ENCODE data around the gene AKAP10. TPM values are rescaled to one million over a fixed set of nuclear protein-coding genes. Genes with fewer than 3 reads are reported as not detected.
A peak's percentile ranks its signal among the peaks of the same experiment; 100 is the strongest.

The AKAP10 gene
- total and polyA plus RNA-seq, 9 donors: 13.9 to 40.3 (median 28.9) TPM

DNA sequence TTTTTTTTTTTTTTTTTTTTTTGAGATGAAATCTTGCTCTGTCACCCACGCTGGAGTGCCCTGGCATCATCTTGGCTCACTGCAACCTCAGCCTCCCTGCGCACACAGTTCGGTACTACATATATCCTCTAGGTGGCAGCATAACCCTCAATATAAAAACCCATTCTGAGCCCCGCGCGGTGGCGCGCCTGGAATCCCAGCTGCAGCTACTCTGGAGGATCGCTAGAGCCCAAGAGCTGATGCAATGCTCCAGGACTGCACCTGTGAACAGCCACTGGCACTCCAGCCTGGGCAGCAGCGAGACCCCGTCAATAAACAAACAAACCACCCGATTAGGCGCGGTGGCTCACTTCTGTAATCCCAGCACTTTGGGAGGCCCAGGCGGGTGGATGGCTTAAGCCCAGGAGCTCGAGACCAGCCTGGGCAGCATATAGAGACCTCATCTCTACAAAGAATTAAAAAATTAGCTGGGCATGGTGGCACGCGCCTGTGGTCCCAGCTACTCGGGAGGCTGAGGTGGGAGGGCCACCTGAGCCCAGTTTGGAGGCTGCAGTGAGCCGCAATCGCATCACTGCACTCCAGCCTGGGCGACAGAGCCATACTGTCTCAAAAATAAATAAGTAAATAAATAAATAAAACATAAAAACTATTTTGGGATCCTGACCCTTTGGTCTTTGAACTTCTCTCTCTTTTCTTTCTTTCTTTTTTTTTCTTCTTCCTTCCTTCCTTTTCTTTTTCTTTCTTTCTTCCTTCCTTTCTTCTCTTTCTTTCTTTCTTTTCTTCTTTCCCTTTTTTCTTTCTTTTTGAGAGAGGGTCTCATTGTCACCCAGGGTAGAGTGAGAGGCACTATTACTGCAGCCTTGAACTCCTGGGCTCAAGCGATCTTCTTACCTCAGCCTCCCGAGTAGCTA, 15.4 kb upstream of the AKAP10 start:
- H3K27ac ChIP-seq: no peak overlapping the region
- H3K9me3 ChIP-seq: no peaks in the 10 kb centered on the region
- no peak overlapping the region for H3K4me3 ChIP-seq
- intact Hi-C loops (cut with DNase I): loop anchor here (1.0 to 5.0 kb wide), 4 partner anchors 119 to 239 kb away; no protein-coding TSS in a partner anchor
- TF ChIP-seq, protein P1, sequence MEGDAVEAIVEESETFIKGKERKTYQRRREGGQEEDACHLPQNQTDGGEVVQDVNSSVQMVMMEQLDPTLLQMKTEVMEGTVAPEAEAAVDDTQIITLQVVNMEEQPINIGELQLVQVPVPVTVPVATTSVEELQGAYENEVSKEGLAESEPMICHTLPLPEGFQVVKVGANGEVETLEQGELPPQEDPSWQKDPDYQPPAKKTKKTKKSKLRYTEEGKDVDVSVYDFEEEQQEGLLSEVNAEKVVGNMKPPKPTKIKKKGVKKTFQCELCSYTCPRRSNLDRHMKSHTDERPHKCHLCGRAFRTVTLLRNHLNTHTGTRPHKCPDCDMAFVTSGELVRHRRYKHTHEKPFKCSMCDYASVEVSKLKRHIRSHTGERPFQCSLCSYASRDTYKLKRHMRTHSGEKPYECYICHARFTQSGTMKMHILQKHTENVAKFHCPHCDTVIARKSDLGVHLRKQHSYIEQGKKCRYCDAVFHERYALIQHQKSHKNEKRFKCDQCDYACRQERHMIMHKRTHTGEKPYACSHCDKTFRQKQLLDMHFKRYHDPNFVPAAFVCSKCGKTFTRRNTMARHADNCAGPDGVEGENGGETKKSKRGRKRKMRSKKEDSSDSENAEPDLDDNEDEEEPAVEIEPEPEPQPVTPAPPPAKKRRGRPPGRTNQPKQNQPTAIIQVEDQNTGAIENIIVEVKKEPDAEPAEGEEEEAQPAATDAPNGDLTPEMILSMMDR (IDR thresholded peaks at IDR 0.05): peak; percentile 45 to 79 (median 69)
- TF ChIP-seq POLR2A (IDR thresholded peaks at IDR 0.05) (no peak), EP300 (IDR thresholded peaks at IDR 0.05) (no peak)
- H3K27me3 ChIP-seq: no peaks in the 10 kb centered on the region
- H3K36me3 ChIP-seq: no peaks in the 10 kb centered on the region
- WGBS, 3 donors: 22 to 38% (median 23%) methylated on average over 18 to 24 of the region's 24 CpGs
- peak; percentile 87 to 92 (median 89) for DNase-seq
- no peaks in the 10 kb centered on the region for H3K4me1 ChIP-seq (ENCODE audit: insufficient read depth)

- no peak for TF ChIP-seq POLR2A (IDR thresholded peaks at IDR 0.05)
- TF ChIP-seq, protein P1 (IDR thresholded peaks at IDR 0.05): no peak
- TF ChIP-seq EP300 (IDR thresholded peaks at IDR 0.05): no peak
- H3K27me3 ChIP-seq: no peaks in the 10 kb centered on the region
- no peak overlapping the region for H3K27ac ChIP-seq
- H3K36me3 ChIP-seq: no peaks in the 10 kb centered on the region
- intact Hi-C loops (cut with DNase I): loop anchor here in 3 of 4 donors (2.0 to 5.0 kb wide), 4 partner anchors 121 to 241 kb away; no protein-coding TSS in a partner anchor
- no peaks in the 10 kb centered on the region for H3K9me3 ChIP-seq
- no peak overlapping the region for H3K4me3 ChIP-seq
- H3K4me1 ChIP-seq (ENCODE audit: insufficient read depth): no peaks in the 10 kb centered on the region
- DNase-seq: no peak
- WGBS, 3 donors: 32 to 45% (median 34%) methylated on average over 4 of the region's 4 CpGs
These were observed 13.7 kb upstream of the AKAP10 start for GRCh38 chr17:19991252-19991885.

- H3K27me3 ChIP-seq: no peaks in the 10 kb centered on the region
- no peaks in the 10 kb centered on the region for H3K9me3 ChIP-seq
- intact Hi-C loops (cut with DNase I): no loop called here
- TF ChIP-seq POLR2A (IDR thresholded peaks at IDR 0.05) (no peak), EP300 (IDR thresholded peaks at IDR 0.05) (no peak)
- TF ChIP-seq, protein P1 (IDR thresholded peaks at IDR 0.05): no peak
- WGBS, 3 donors: 17 to 19% (median 17%) methylated on average over 1 of the region's 1 CpG
- no peaks in the 10 kb centered on the region for H3K4me1 ChIP-seq (ENCODE audit: insufficient read depth)
- H3K27ac ChIP-seq: no peak overlapping the region
- H3K4me3 ChIP-seq: no peak overlapping the region
- no peak for DNase-seq
- no peaks in the 10 kb centered on the region for H3K36me3 ChIP-seq
These were observed 10.3 kb upstream of the AKAP10 start for GRCh38 chr17:19987897-19988296.

- H3K27me3 ChIP-seq: no peaks in the 10 kb centered on the region
- WGBS, 3 donors: 73 to 81% (median 78%) methylated on average over 13 of the region's 13 CpGs
- H3K4me3 ChIP-seq: no peak overlapping the region
- H3K9me3 ChIP-seq: no peaks in the 10 kb centered on the region
- H3K36me3 ChIP-seq: no peaks in the 10 kb centered on the region
- intact Hi-C loops (cut with DNase I): no loop called here
- DNase-seq: no peak
- H3K27ac ChIP-seq: no peak overlapping the region
- no peaks in the 10 kb centered on the region for H3K4me1 ChIP-seq (ENCODE audit: insufficient read depth)
- TF ChIP-seq EP300 (IDR thresholded peaks at IDR 0.05) (no peak), POLR2A (IDR thresholded peaks at IDR 0.05) (no peak)
- TF ChIP-seq, protein P1 (IDR thresholded peaks at IDR 0.05): no peak
These were observed 9.6 kb upstream of the AKAP10 start for GRCh38 chr17:19986941-19987861.
